IMR-90 (cell line): ENCODE data around the gene RBM23. TPM values are rescaled to one million over a fixed set of nuclear protein-coding genes. Genes with fewer than 3 reads are reported as not detected.

Experiments
- ATAC-seq: fragments of 200-7000 bp; cut with Tn5 transposase; 2 replicates; pipeline ENCODE4 v1.9.1; 2020; ENCODE audit warnings: low read depth, mild to moderate bottlenecking, moderate library complexity
- BruUV-seq: library from RNA; stranded (reverse); fragments of 400-500 nt; replicated peaks from 2 replicates; lab custom pipeline; 2021; lab: Mats Ljungman, UMichigan
- CTCF ChIA-PET: fragments of 300-600 bp; formaldehyde crosslinking; extraction: SDS; loops from one replicate; lab custom pipeline; 2021; ENCODE audit warnings: antibody characterized with exemption; lab: Yijun Ruan, JAX
- POLR2A ChIA-PET: fragments of 300-600 bp; sonication (Branson Sonifier 250); formaldehyde crosslinking; loops from one replicate; lab custom pipeline; 2022; ENCODE audit warnings: antibody characterized with exemption; ENCODE audit not compliant: unreplicated experiment; lab: Charles Lee
- DNase-seq: peaks from one replicate; pipeline ENCODE4 v3.0.0; 2013
- H2AFZ ChIP-seq: replicated peaks from 2 replicates; pipeline ENCODE3; 2013; ENCODE audit warnings: low read length, mild to moderate bottlenecking; ENCODE audit not compliant: poor library complexity
- H2AK5ac ChIP-seq: 2 replicates; pipeline ENCODE4 v1.6.1; 2013; ENCODE audit warnings: low read depth, low read length, inconsistent platforms
- H2AK9ac ChIP-seq: replicated peaks from 2 replicates; pipeline ENCODE3; 2013; ENCODE audit warnings: mild to moderate bottlenecking, low read depth, low read length, moderate library complexity; ENCODE audit not compliant: poor library complexity
- H2BK120ac ChIP-seq: 2 replicates; pipeline ENCODE4 v1.6.1; 2013; ENCODE audit warnings: low read depth, low read length, inconsistent platforms
- H2BK15ac ChIP-seq: 3 replicates; pipeline ENCODE4 v1.6.1; 2013; ENCODE audit warnings: low read depth, low read length, inconsistent platforms
- H2BK20ac ChIP-seq: 2 replicates; pipeline ENCODE4 v1.6.1; 2013; ENCODE audit warnings: low read depth, mild to moderate bottlenecking, inconsistent platforms, low read length, moderate library complexity
- H2BK5ac ChIP-seq: 2 replicates; pipeline ENCODE4 v1.6.1; 2013; ENCODE audit warnings: mild to moderate bottlenecking, low read depth, low read length, inconsistent platforms; ENCODE audit not compliant: poor library complexity, severe bottlenecking
- H3K14ac ChIP-seq: replicated peaks from 2 replicates; pipeline ENCODE4 v1.6.1; 2013; ENCODE audit warnings: low read depth, low read length, inconsistent platforms
- H3K18ac ChIP-seq: 2 replicates; pipeline ENCODE4 v1.6.1; 2013; ENCODE audit warnings: low read depth, low read length, control low read depth
- H3K23ac ChIP-seq: 2 replicates; pipeline ENCODE4 v1.6.1; 2013; ENCODE audit warnings: low read depth, low read length, inconsistent platforms
- H3K27ac ChIP-seq: 2 replicates; pipeline ENCODE4 v1.5.1; 2013; ENCODE audit warnings: mild to moderate bottlenecking, control low read depth, low read length; ENCODE audit not compliant: insufficient read depth
- H3K27me3 ChIP-seq: 2 replicates; pipeline ENCODE4 v1.6.1; 2013; ENCODE audit warnings: low read length; ENCODE audit not compliant: control insufficient read depth, insufficient read depth
- H3K36me3 ChIP-seq: 2 replicates; pipeline ENCODE4 v1.6.1; 2013; ENCODE audit warnings: low read length, mixed read lengths; ENCODE audit not compliant: control insufficient read depth, insufficient read depth
- H3K4ac ChIP-seq: 2 replicates; pipeline ENCODE4 v1.6.1; 2013; ENCODE audit warnings: low read depth, low read length, inconsistent platforms
- H3K4me1 ChIP-seq: 2 replicates; pipeline ENCODE4 v1.6.1; 2013; ENCODE audit warnings: low read length, mixed read lengths; ENCODE audit not compliant: control insufficient read depth, insufficient read depth
- H3K4me2 ChIP-seq: 2 replicates; pipeline ENCODE4 v1.6.1; 2013; ENCODE audit warnings: low read depth, mild to moderate bottlenecking, control low read depth, low read length, moderate library complexity
- H3K4me3 ChIP-seq: 2 replicates; pipeline ENCODE4 v1.5.1; 2013; ENCODE audit warnings: low read depth, mild to moderate bottlenecking, control low read depth, low read length, moderate library complexity; ENCODE audit not compliant: insufficient read depth
- H3K56ac ChIP-seq: 2 replicates; pipeline ENCODE4 v1.6.1; 2013; ENCODE audit warnings: low read length, inconsistent platforms; ENCODE audit not compliant: insufficient read depth; ENCODE audit errors: extremely low read depth
- H3K79me1 ChIP-seq, 2 experiments: 2 replicates each; pipeline ENCODE4 v1.6.1; 2013; ENCODE audit warnings: low read length in 2 of 2, inconsistent platforms in 1 of 2, low read depth in 1 of 2
- H3K9ac ChIP-seq: 2 replicates; pipeline ENCODE4 v1.6.1; 2013; ENCODE audit warnings: low read depth, low read length, control low read depth
- H3K9me1 ChIP-seq: 2 replicates; pipeline ENCODE4 v1.6.1; 2013; ENCODE audit warnings: low read length, inconsistent platforms; ENCODE audit not compliant: insufficient read depth
- H3K9me3 ChIP-seq: 2 replicates; pipeline ENCODE4 v1.6.1; 2013; ENCODE audit warnings: low read length; ENCODE audit not compliant: control insufficient read depth, insufficient read depth
- H4K20me1 ChIP-seq: 2 replicates; pipeline ENCODE4 v1.6.1; 2013; ENCODE audit warnings: low read length, inconsistent platforms; ENCODE audit not compliant: insufficient read depth
- H4K5ac ChIP-seq: 2 replicates; pipeline ENCODE4 v1.6.1; 2013; ENCODE audit warnings: mild to moderate bottlenecking, low read depth, low read length, control low read depth
- H4K8ac ChIP-seq, 2 experiments: 2 replicates each; pipeline ENCODE4 v1.6.1; 2013; ENCODE audit warnings: low read depth in 2 of 2, low read length in 2 of 2, control low read depth in 1 of 2, inconsistent platforms in 1 of 2
- H4K91ac ChIP-seq: 2 replicates; pipeline ENCODE4 v1.6.1; 2013; ENCODE audit warnings: low read depth, low read length, inconsistent platforms; ENCODE audit not compliant: insufficient read depth
- CHD1 ChIP-seq: IDR thresholded peaks from 2 replicates; pipeline ENCODE4 v1.6.1; 2012; ENCODE audit warnings: low read depth, low read length, improper control_type of control experiment
- FOS ChIP-seq: fragments of 150-350 bp; IDR thresholded peaks from 2 replicates; pipeline ENCODE4 v1.6.1; 2016; ENCODE audit warnings: low read depth, low read length
- MXI1 ChIP-seq: IDR thresholded peaks from 2 replicates; pipeline ENCODE4 v1.6.1; 2012; ENCODE audit warnings: low read depth, mild to moderate bottlenecking, low read length, moderate library complexity, borderline replicate concordance
- NFE2L2 ChIP-seq: fragments of 150-350 bp; IDR thresholded peaks from 2 replicates; pipeline ENCODE4 v1.6.1; 2016; ENCODE audit warnings: low read depth, mild to moderate bottlenecking, low read length
- RAD21 ChIP-seq: IDR thresholded peaks from 2 replicates; pipeline ENCODE4 v1.6.1; 2012; ENCODE audit warnings: low read length, improper control_type of control experiment
- RCOR1 ChIP-seq: IDR thresholded peaks from 2 replicates; pipeline ENCODE4 v1.6.1; 2012; ENCODE audit warnings: mild to moderate bottlenecking, low read length, improper control_type of control experiment; ENCODE audit not compliant: insufficient replicate concordance
- RFX5 ChIP-seq: IDR thresholded peaks from 2 replicates; pipeline ENCODE4 v1.8.0; 2012; ENCODE audit warnings: low read depth, mild to moderate bottlenecking, low read length, moderate library complexity
- WGBS, 2 experiments: methylation state at CpG; one replicate each; pipeline versions ENCODE4 v1.1.5 to v1.1.7; 2013; ENCODE audit warnings: missing lambda C conversion rate in 2 of 2; ENCODE audit not compliant: insufficient read length in 1 of 2; ENCODE audit errors: extremely low coverage in 2 of 2; 5-methylcytosine and 5-hydroxymethylcytosine counted together
- dilution Hi-C: fragments of 300-500 bp; cut with HindIII; formaldehyde crosslinking; loops from one replicate; pipeline ENCODE4 v1.14.3; 2018; ENCODE audit warnings: low sequenced_read_pairs; ENCODE audit not compliant: unreplicated experiment
- in situ Hi-C: fragments of 300-500 bp; cut with MboI; formaldehyde crosslinking; loops from 3 replicates; pipeline ENCODE4 v1.14.3; 2019; ENCODE audit warnings: low sequenced_read_pairs, inconsistent platforms, mixed read lengths
- intact Hi-C: fragments of 100-400 bp; cut with micrococcal nuclease; formaldehyde crosslinking; loops from 2 replicates; pipeline ENCODE4 v1.10.0; 2022
- polyA plus RNA-seq, 3 experiments: library from polyadenylated mRNA; depleted of rRNA; stranded (reverse); fragments of >200 nt; gene quantifications; 2 replicates each; pipeline ENCODE4 v1.2.3, GENCODE V29; 2012; ENCODE audit warnings: low replicate concordance in 1 of 3
- total RNA-seq: library from RNA; depleted of rRNA; stranded (reverse); fragments of >200 nt; gene quantifications from 2 replicates; pipeline ENCODE4 v1.2.3, GENCODE V29; 2012
- TF ChIP-seq, protein P1 (sequence below): fragments of 150-350 bp; IDR thresholded peaks from 2 replicates; pipeline ENCODE4 v1.6.1; 2017; ENCODE audit warnings: mild to moderate bottlenecking, antibody characterized with exemption, low read length, low read depth
- TF ChIP-seq, protein P2 (sequence below): fragments of 150-350 bp; IDR thresholded peaks from 2 replicates; pipeline ENCODE4 v1.6.1; 2016; ENCODE audit warnings: low read depth, mild to moderate bottlenecking, low read length, moderate library complexity, borderline replicate concordance
- TF ChIP-seq, protein P3 (sequence below): conservative IDR thresholded peaks from 2 replicates; pipeline ENCODE4 v1.5.1; 2012; ENCODE audit warnings: mild to moderate bottlenecking, low read depth, low read length, improper control_type of control experiment

RBM23 gene
- total and polyA plus RNA-seq, 2 of the 4 experiments (the other 2 are of a cell fraction) = 44.7 to 375 TPM

DNA sequence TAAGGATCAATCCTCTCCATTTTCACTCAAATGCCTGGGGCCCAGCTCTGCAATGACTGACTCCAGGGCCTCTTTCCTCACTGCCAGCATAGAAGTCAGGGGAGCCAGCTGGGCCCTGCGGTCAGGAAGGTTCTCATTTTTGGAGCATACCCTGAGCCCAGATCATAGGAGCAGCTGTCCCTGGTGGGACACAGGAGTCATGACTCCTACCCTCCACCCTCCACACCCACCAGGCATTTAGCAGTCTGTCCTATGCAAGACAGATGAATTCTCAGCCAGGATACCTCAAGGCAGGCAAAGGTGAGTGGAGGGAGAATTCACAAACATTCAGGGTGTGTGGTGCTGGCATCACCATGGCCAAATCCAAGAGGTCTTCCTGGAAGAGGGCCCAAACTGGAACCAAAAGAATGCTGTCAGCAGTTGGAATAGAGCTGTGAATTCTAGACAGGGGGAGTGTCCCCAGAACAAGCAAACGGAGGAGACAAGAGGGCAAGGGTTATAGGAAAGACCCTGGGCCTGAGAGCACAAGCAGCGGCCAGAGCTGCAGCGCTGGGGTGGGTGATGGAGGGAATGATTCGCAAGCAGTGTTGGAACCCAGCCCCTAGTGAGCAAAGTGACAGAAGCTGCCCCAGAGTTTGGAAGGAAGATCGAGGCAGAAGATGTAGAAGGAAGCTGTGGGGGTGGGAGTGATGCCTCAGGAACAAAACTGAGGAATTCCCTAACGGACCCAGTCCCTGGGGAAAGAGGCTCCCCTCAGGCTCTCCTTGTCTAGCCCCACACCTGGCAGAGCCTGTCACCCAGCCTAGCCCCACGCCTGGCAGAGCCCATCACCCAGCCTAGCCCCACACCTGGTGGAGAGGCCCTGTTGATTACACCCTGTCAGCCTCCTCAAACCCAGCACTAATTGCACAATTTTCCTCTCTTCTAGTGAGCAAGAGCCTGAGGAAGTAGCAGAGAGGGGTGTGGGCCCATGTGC lies 40.4 kb downstream of the RBM23 start (continued):
- TF ChIP-seq FOS (no peak), RCOR1 (no peak)

DNA sequence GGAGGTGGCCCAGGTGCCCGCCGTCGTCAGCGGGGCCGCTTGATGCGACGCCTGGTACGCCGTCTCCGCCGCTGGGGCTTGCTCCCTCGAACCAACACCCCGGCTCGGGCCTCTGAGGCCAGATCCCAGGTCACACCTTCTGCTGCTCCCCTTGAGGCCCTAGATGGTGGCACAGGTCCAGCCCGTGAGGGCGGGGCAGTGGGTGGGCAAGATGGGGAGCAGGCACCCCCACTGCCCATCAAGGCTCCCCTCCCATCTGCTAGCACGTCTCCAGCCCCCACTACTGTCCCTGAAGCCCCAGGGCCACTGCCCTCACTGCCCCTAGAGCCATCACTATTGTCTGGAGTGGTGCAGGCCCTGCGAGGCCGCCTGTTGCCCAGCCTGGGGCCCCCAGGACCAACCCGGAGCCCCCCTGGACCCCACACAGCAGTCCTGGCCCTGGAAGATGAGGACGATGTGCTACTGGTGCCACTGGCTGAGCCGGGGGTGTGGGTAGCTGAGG lies 41.9 kb downstream of the RBM23 start:
- no peak overlapping the region for H3K4me3 ChIP-seq
- H3K4ac ChIP-seq = no peak overlapping the region
- no peak overlapping the region for H3K4me2 ChIP-seq
- DNase-seq = no peak
- WGBS, 2 experiments = 95% methylated on average over 11 of the region's 22 CpGs; no CpG with 5 or more reads in 1 of the 2 experiments
- peaks cover 3% of the 10 kb centered on the region; the same call in 1 of the 2 replicates for H3K4me1 ChIP-seq
- no peak overlapping the region for H4K5ac ChIP-seq
- dilution Hi-C loops = no loop called here
- CTCF ChIA-PET = no interaction called here
- no peak overlapping the region for H2BK15ac ChIP-seq
- H3K18ac ChIP-seq = no peak overlapping the region
- no peak for ATAC-seq
- no peak overlapping the region for H2BK5ac ChIP-seq
- H2BK120ac ChIP-seq = no peak overlapping the region
- H2BK20ac ChIP-seq = no peak overlapping the region
- no peak overlapping the region for H3K14ac ChIP-seq
- no peak overlapping the region for H2AK9ac ChIP-seq
- H2AK5ac ChIP-seq = no peak overlapping the region
- POLR2A ChIA-PET = no interaction called here
- H3K56ac ChIP-seq = no peak overlapping the region
- peaks cover 20 to 32% of the 10 kb centered on the region in 2 experiments; a peak in 3 of 4 replicates for H3K79me1 ChIP-seq
- no peak overlapping the region for H4K8ac ChIP-seq
- H3K9ac ChIP-seq = no peak overlapping the region
- no TSS peak for BruUV-seq
- peaks cover 52% of the 10 kb centered on the region for H3K36me3 ChIP-seq
- H4K20me1 ChIP-seq = peaks cover 5% of the 10 kb centered on the region
- intact Hi-C loops = no loop called here
- no peak overlapping the region for H2AFZ ChIP-seq
- 0 out of 2 replicates have a peak, but pooled peaks cover 3% of the 10 kb centered on the region for H3K9me1 ChIP-seq
- no peak overlapping the region for H4K91ac ChIP-seq
- H3K27ac ChIP-seq = no peak overlapping the region
- in situ Hi-C loops = no loop called here
- H3K23ac ChIP-seq = no peak overlapping the region
- no peaks in the 10 kb centered on the region for H3K9me3 ChIP-seq
- no peaks in the 10 kb centered on the region for H3K27me3 ChIP-seq
- TF ChIP-seq MXI1 = no peak
- TF ChIP-seq CHD1 = no peak
- TF ChIP-seq, protein P1, sequence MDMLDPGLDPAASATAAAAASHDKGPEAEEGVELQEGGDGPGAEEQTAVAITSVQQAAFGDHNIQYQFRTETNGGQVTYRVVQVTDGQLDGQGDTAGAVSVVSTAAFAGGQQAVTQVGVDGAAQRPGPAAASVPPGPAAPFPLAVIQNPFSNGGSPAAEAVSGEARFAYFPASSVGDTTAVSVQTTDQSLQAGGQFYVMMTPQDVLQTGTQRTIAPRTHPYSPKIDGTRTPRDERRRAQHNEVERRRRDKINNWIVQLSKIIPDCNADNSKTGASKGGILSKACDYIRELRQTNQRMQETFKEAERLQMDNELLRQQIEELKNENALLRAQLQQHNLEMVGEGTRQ = no peak
- no peak for TF ChIP-seq RCOR1
- TF ChIP-seq, protein P2, sequence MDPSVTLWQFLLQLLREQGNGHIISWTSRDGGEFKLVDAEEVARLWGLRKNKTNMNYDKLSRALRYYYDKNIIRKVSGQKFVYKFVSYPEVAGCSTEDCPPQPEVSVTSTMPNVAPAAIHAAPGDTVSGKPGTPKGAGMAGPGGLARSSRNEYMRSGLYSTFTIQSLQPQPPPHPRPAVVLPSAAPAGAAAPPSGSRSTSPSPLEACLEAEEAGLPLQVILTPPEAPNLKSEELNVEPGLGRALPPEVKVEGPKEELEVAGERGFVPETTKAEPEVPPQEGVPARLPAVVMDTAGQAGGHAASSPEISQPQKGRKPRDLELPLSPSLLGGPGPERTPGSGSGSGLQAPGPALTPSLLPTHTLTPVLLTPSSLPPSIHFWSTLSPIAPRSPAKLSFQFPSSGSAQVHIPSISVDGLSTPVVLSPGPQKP = no peak
- no peak for TF ChIP-seq NFE2L2
- TF ChIP-seq, protein P3, sequence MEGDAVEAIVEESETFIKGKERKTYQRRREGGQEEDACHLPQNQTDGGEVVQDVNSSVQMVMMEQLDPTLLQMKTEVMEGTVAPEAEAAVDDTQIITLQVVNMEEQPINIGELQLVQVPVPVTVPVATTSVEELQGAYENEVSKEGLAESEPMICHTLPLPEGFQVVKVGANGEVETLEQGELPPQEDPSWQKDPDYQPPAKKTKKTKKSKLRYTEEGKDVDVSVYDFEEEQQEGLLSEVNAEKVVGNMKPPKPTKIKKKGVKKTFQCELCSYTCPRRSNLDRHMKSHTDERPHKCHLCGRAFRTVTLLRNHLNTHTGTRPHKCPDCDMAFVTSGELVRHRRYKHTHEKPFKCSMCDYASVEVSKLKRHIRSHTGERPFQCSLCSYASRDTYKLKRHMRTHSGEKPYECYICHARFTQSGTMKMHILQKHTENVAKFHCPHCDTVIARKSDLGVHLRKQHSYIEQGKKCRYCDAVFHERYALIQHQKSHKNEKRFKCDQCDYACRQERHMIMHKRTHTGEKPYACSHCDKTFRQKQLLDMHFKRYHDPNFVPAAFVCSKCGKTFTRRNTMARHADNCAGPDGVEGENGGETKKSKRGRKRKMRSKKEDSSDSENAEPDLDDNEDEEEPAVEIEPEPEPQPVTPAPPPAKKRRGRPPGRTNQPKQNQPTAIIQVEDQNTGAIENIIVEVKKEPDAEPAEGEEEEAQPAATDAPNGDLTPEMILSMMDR = no peak
- TF ChIP-seq RFX5 = no peak
- TF ChIP-seq RAD21 = no peak
